ENCODE measurements around the gene TMC3.

DNA sequence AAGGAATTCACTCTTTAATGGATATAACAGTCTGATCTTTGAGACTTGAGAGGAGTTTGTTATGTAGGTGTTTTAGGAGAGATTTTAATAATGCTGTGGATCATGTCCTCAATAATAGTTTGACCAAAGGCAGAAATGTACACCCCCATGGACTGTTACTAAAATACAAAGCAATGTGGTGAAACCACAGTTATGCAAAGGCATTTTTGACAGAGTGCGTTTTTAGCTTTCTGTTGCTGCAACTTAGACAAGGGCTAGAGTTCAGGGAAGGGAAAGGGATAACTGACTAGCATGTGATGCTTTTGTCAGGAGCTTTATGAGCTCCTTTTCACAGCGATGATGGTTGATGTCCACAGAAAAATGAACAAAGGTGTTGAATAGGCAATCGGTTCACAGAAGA lies 46.5 kb downstream of the TMC3 start:
- TF ChIP-seq, protein P1, sequence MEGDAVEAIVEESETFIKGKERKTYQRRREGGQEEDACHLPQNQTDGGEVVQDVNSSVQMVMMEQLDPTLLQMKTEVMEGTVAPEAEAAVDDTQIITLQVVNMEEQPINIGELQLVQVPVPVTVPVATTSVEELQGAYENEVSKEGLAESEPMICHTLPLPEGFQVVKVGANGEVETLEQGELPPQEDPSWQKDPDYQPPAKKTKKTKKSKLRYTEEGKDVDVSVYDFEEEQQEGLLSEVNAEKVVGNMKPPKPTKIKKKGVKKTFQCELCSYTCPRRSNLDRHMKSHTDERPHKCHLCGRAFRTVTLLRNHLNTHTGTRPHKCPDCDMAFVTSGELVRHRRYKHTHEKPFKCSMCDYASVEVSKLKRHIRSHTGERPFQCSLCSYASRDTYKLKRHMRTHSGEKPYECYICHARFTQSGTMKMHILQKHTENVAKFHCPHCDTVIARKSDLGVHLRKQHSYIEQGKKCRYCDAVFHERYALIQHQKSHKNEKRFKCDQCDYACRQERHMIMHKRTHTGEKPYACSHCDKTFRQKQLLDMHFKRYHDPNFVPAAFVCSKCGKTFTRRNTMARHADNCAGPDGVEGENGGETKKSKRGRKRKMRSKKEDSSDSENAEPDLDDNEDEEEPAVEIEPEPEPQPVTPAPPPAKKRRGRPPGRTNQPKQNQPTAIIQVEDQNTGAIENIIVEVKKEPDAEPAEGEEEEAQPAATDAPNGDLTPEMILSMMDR (conservative IDR thresholded peaks at IDR 0.05): no peak
- no peak for TF ChIP-seq EZH2 (IDR thresholded peaks at IDR 0.05; ENCODE audit: low read depth)
